ENCODE data around the gene ZDHHC7.

The ZDHHC7 gene

GRCh38 chr16:84993926-84994325 is 17.4 kb downstream of the ZDHHC7 start:
- no peak for DNase-seq (ENCODE audit: low read depth)

- DNase-seq (ENCODE audit: low read depth) = no peak
Measured at GRCh38 chr16:84992717-84993075, 18.6 kb downstream of the ZDHHC7 start.

GRCh38 chr16:84990782-84991181 is 20.6 kb downstream of the ZDHHC7 start:
- DNase-seq (ENCODE audit: low read depth) = no peak

DNA sequence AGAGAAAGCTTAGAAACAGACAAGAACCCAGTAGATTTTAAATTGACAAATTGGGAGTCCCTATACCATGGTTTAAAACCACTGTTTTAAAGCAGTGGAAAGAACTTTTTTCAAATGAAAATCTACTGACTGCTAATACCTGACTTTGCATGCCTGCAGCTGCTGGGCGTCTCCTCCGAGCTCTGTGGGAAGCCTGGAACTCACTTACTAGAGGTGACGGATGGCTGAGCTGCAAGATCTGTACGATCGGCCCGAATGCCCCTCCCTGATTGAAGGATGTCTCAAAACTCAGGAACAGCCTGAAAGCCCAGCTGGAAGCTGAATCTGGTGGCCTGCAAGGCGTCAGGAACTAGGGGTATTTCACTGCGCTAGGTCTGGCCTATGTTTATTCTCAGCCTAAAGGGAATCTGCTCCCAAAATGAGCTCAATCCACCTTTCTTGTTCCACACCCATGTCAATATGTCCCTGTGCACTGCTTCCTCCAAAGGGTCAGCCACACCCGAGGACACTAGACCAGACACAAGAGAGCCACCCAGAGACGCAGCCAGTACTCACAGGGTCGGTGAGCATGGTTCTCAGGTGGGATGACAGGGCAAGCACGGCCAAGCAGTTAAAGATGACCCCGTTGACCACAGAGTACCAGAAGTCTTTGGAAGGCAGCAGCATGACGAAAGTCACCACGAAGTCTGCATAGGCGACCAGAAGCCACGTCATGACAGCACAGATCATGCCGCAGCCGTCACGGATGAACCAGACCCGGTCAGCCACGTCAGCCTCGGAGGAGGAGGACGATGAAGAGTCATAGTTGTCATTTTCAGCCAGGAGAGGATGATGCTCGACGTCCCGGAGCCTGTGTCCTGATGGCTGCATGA is 21.4 kb downstream of the ZDHHC7 start:
- no peak for DNase-seq (ENCODE audit: low read depth)

DNA sequence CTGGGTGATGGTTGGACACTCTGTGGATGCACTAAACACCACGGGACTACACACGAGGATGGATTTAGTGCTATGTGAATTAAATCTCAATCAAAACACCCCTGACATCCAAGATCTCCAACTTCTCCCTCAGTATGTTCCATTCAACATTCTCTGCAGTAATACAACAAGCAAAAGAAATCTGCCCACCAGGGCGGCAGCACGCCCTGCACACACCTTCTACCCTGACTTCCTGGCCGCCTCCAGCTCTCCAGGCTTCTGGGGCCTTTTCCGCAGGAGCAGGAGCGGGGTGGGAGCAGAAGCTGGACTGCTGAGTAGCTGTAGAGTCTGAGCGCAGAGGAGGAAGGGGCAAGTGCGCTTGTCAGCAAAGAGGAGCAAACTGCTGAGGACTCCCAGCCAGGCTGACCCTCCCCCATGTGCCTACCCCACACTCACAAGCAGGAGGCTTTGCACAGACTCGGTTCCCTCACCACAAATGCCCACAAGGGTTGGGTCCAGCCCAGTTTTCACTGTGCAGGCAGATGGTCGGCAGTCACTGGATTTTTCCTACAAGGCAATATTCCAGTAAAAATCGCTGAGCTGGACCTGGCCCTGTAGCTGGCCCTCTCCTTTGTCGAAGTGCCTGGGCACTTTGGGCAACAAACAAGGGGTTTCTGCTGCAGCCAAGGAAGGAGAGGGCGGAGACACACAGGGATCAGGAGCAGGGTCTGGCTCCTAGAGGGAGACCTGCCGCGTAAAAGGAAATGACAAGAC is 22.8 kb downstream of the ZDHHC7 start:
- no peak for DNase-seq (ENCODE audit: low read depth)

GRCh38 chr16:84986879-84987278 is 24.5 kb downstream of the ZDHHC7 start:
- no peak for DNase-seq (ENCODE audit: low read depth)

- DNase-seq (ENCODE audit: low read depth) = no peak
Measured at GRCh38 chr16:84986102-84986501, 25.2 kb downstream of the ZDHHC7 start.

DNA sequence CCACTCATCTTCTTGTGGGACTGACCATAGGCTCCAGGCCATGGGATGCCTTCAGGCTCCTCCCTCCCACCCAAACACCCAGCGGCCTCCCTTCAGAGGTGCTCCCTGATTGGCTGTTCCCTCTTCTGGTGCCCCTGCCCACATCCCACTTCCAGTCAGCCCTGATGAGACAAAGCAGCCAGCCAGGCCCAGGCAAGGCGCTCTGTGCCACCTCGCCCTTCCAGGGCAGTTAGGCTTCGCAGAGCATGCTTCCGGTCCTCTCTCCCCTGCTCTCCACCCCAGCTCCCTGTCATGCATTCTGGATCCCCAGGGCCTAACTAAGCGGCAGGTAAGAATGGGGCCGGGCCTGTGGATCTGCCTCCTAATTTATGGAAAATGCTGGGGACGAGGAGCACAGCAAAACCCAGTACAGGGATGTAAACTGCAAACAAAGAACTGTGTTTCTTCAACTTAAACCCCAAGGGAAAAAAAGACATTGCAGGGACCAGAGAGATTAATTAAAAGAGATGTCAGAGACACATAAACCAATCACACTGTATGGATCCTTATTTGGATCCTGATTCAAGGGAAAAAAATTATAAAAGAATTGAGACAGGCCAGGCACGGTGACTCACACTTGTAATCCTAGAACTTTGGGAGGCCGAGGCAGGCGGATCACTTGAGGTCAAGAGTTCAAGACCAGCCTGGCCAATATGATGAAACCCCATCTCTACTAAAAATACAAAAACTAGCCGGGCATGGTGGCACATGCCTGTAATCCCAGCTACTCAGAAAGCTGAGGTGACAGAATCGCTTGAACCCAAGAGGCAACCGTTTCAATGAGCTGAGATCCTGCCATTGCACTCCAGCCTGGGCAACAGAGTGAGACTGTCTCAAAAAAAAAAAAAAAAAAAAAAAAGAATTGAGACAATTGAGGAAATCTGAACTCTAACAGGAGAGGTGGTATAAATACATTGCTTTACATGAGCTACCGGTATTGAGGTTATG is 26.0 kb downstream of the ZDHHC7 start:
- no peak for DNase-seq (ENCODE audit: low read depth)

- no peak for DNase-seq (ENCODE audit: low read depth)
Measured at GRCh38 chr16:84982434-84982833, 28.9 kb downstream of the ZDHHC7 start.

DNA sequence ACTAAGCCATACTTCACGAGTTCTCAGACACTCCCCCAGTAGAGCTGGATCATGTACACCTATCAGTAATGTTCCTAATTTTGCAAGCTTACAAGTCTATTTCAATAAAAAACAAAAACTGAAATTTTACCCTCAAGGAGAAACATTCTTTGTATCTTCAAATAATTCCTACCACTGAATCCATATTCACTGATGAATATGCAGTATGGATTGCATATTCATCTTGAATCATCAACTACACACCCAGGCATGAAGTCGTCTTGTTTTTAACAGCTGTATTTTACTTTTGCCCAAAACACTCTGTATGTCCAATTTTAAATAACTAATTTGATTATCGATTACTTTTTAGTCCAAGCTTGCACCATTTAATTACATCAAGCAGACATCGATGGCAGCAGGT is 31.8 kb downstream of the ZDHHC7 start:
- DNase-seq (ENCODE audit: low read depth) = no peak

- DNase-seq (ENCODE audit: low read depth) = no peak
Measured at GRCh38 chr16:84976644-84977400, 34.5 kb downstream of the ZDHHC7 start.

- no peak for DNase-seq (ENCODE audit: low read depth)
Measured at GRCh38 chr16:84975522-84975921, 35.8 kb downstream of the ZDHHC7 start.

GRCh38 chr16:84975066-84975465 is 36.3 kb downstream of the ZDHHC7 start:
- no peak for DNase-seq (ENCODE audit: low read depth)

- DNase-seq (ENCODE audit: low read depth) = no peak
Measured at GRCh38 chr16:84973776-84974523, 37.4 kb downstream of the ZDHHC7 start.

GRCh38 chr16:84973236-84973635 is 38.1 kb downstream of the ZDHHC7 start:
- no peak for DNase-seq (ENCODE audit: low read depth)

- DNase-seq (ENCODE audit: low read depth) = peak; percentile 61
Measured at GRCh38 chr16:84970447-84971127, 40.7 kb downstream of the ZDHHC7 start.

- no peak for DNase-seq (ENCODE audit: low read depth)
Measured at GRCh38 chr16:84967828-84968227, 43.5 kb downstream of the ZDHHC7 start.

GRCh38 chr16:84965428-84966415 is 45.6 kb downstream of the ZDHHC7 start:
- no peak for DNase-seq (ENCODE audit: low read depth)
